ENCODE measurements around the gene EPM2AIP1. TPM values are rescaled to one million over a fixed set of nuclear protein-coding genes. Genes with fewer than 3 reads are reported as not detected.

Gene EPM2AIP1
- total and polyA plus RNA-seq, 10 donors = 4.9 to 31.3 (median 22.3) TPM

- WGBS, 5 donors = 85 to 96% (median 95%) methylated on average over 5 of the region's 5 CpGs
- no peaks in the 10 kb centered on the region for H3K9me3 ChIP-seq
- TF ChIP-seq POLR2A (IDR thresholded peaks at IDR 0.05) (no peak), POLR2AphosphoS5 (IDR thresholded peaks at IDR 0.05) (no peak), CTCF (IDR thresholded peaks at IDR 0.05 in 8 of 11, conservative IDR thresholded peaks at IDR 0.05 in 3 of 11) (no peak)
- peaks cover 0 to 95% (median 60%) of the 10 kb centered on the region in 6 donors for H3K36me3 ChIP-seq
- intact Hi-C loops (cut with DNase I; ENCODE audit: low total_unique reads) = loop anchor here (10.0 kb wide), 1 partner anchor 188 kb away; no protein-coding TSS in a partner anchor
- DNase-seq = no peak
- H3K4me3 ChIP-seq = no peak overlapping the region
- H3K27me3 ChIP-seq (replicated peaks in 1 of 7) = no peaks in the 10 kb centered on the region
- H3K4me1 ChIP-seq = peaks cover 0 to 35% (median 15%) of the 10 kb centered on the region in 6 donors
- no peak overlapping the region for H3K27ac ChIP-seq
These were observed 33.9 kb upstream of the EPM2AIP1 start for GRCh38 chr3:37026851-37027250.

GRCh38 chr3:37025561-37026335 lies 32.8 kb upstream of the EPM2AIP1 start:
- DNase-seq = no peak
- Histone ChIP-seq H3K4me3 (no peak overlapping the region), H3K27ac (no peak overlapping the region), H3K9me3 (no peaks in the 10 kb centered on the region), H3K36me3 (peaks cover 7 to 95% (median 60%) of the 10 kb centered on the region in 6 donors), H3K27me3 (replicated peaks in 1 of 7) (no peaks in the 10 kb centered on the region), H3K4me1 (peaks cover 0 to 35% (median 15%) of the 10 kb centered on the region in 6 donors)
- intact Hi-C loops (cut with DNase I; ENCODE audit: low total_unique reads) = loop anchor here (10.0 kb wide), 1 partner anchor 189 kb away; no protein-coding TSS in a partner anchor
- WGBS, 5 donors = 91 to 99% (median 96%) methylated on average over 3 of the region's 3 CpGs
- TF ChIP-seq CTCF (IDR thresholded peaks at IDR 0.05 in 8 of 11, conservative IDR thresholded peaks at IDR 0.05 in 3 of 11) = no peak
- no peak for TF ChIP-seq POLR2AphosphoS5 (IDR thresholded peaks at IDR 0.05)
- no peak for TF ChIP-seq POLR2A (IDR thresholded peaks at IDR 0.05)

- intact Hi-C loops (cut with DNase I; ENCODE audit: low total_unique reads) = loop anchor here (10.0 kb wide), 1 partner anchor 190 kb away; no protein-coding TSS in a partner anchor
- TF ChIP-seq CTCF (IDR thresholded peaks at IDR 0.05 in 8 of 11, conservative IDR thresholded peaks at IDR 0.05 in 3 of 11) (no peak), POLR2A (IDR thresholded peaks at IDR 0.05) (no peak)
These were observed 32.0 kb upstream of the EPM2AIP1 start for GRCh38 chr3:37024820-37025405.

GRCh38 chr3:37024092-37024491 lies 31.2 kb upstream of the EPM2AIP1 start:
- WGBS, 5 donors = 89 to 99% (median 92%) methylated on average over 2 of the region's 2 CpGs
- DNase-seq = no peak
- intact Hi-C loops (cut with DNase I; ENCODE audit: low total_unique reads) = loop anchor here (10.0 kb wide), 1 partner anchor 191 kb away; no protein-coding TSS in a partner anchor
- TF ChIP-seq POLR2A (IDR thresholded peaks at IDR 0.05) = no peak
- peak in 8 of 11 experiments; percentile 24 to 60 (median 46) for TF ChIP-seq CTCF (IDR thresholded peaks at IDR 0.05 in 8 of 11, conservative IDR thresholded peaks at IDR 0.05 in 3 of 11)
- Histone ChIP-seq H3K36me3 (peaks cover 9 to 95% (median 68%) of the 10 kb centered on the region in 6 donors), H3K4me1 (peaks cover 0 to 29% (median 13%) of the 10 kb centered on the region in 6 donors), H3K4me3 (no peak overlapping the region), H3K9me3 (no peaks in the 10 kb centered on the region), H3K27ac (peak overlapping the region in 1 of 8 donors; percentile 12), H3K27me3 (replicated peaks in 1 of 7) (no peaks in the 10 kb centered on the region)

More at GRCh38 chr3:37024820-37025405, 32.0 kb upstream of the EPM2AIP1 start:
- DNase-seq = no peak
- Histone ChIP-seq H3K4me3 (no peak overlapping the region), H3K27me3 (replicated peaks in 1 of 7) (no peaks in the 10 kb centered on the region), H3K9me3 (no peaks in the 10 kb centered on the region), H3K27ac (peak overlapping the region in 2 of 8 donors; percentile 12 to 58), H3K4me1 (peaks cover 0 to 29% (median 15%) of the 10 kb centered on the region in 6 donors), H3K36me3 (peaks cover 9 to 95% (median 64%) of the 10 kb centered on the region in 6 donors)
- 81 to 91% (median 90%) methylated on average over 3 of the region's 3 CpGs for WGBS, 5 donors

Data from spleen (tissue), 11 donors.